Natural killer cell (primary cell): ENCODE data around the gene CCDC181. TPM values are rescaled to one million over a fixed set of nuclear protein-coding genes. Genes with fewer than 3 reads are reported as not detected.

Experiments
- ATAC-seq, 3 donors: fragments of 150-1000 bp in 2 of 3; fragments of 200-7000 bp in 1 of 3; cut with Tn5 transposase; 1 replicate in 1 of 3; 2 replicates in 2 of 3; pipeline ENCODE4 v1.10.0; 2021; ENCODE audit warnings: mild to moderate bottlenecking in 2 of 3, moderate library complexity in 2 of 3
- DNase-seq, 2 donors: peaks; one replicate each; pipeline versions ENCODE4 v3.0.0 to v3.0.0-alpha.2; 2013 to 2021; ENCODE audit warnings: mixed read lengths in 1 of 2
- H3K27ac ChIP-seq: one replicate; pipeline ENCODE4 v1.5.1; 2013; ENCODE audit warnings: mild to moderate bottlenecking, low read length
- H3K27me3 ChIP-seq: one replicate; pipeline ENCODE4 v1.6.1; 2013; ENCODE audit warnings: low read length; ENCODE audit not compliant: control insufficient read depth, insufficient read depth
- H3K36me3 ChIP-seq: one replicate; pipeline ENCODE4 v1.6.1; 2013; ENCODE audit warnings: low read length; ENCODE audit not compliant: control insufficient read depth, insufficient read depth
- H3K4me1 ChIP-seq: one replicate; pipeline ENCODE4 v1.6.1; 2013; ENCODE audit warnings: low read length; ENCODE audit not compliant: control insufficient read depth, insufficient read depth
- H3K4me3 ChIP-seq: one replicate; pipeline ENCODE4 v1.5.1; 2013; ENCODE audit warnings: low read length
- H3K9me3 ChIP-seq: one replicate; pipeline ENCODE4 v1.6.1; 2013; ENCODE audit warnings: low read length; ENCODE audit not compliant: control insufficient read depth, insufficient read depth
- H3K27ac Mint-ChIP-seq, 2 donors: one replicate each; pipeline ENCODE4 v1.8.0; 2022; ENCODE audit warnings: mild to moderate bottlenecking in 2 of 2, mixed read lengths in 2 of 2, moderate library complexity in 1 of 2
- H3K27me3 Mint-ChIP-seq, 2 donors: one replicate each; pipeline ENCODE4 v1.8.0; 2022; ENCODE audit warnings: low read depth in 2 of 2, mixed read lengths in 2 of 2
- H3K36me3 Mint-ChIP-seq: one replicate; pipeline ENCODE4 v1.8.0; 2022; ENCODE audit warnings: mixed read lengths
- H3K4me1 Mint-ChIP-seq, 2 donors: one replicate each; pipeline ENCODE4 v1.8.0; 2022; ENCODE audit warnings: mixed read lengths in 2 of 2
- H3K4me3 Mint-ChIP-seq: one replicate; pipeline ENCODE4 v1.8.0; 2022; ENCODE audit warnings: mild to moderate bottlenecking, moderate library complexity, mixed read lengths
- H3K9me3 Mint-ChIP-seq, 2 donors: one replicate each; pipeline ENCODE4 v1.8.0; 2022; ENCODE audit warnings: mixed read lengths in 2 of 2
- CTCF ChIP-seq: fragments of 200-600 bp; IDR thresholded peaks from one replicate; pipeline ENCODE4 v1.8.0; 2022; ENCODE audit warnings: antibody characterized with exemption
- whole genome bisulfite sequencing: methylation state at CpG from one replicate; pipeline ENCODE4 v1.1.7; 2013; ENCODE audit warnings: missing lambda C conversion rate; ENCODE audit not compliant: insufficient coverage; 5-methylcytosine and 5-hydroxymethylcytosine counted together
- intact Hi-C: fragments of 100-400 bp; cut with micrococcal nuclease; formaldehyde crosslinking; loops from one replicate; pipeline ENCODE4 v1.14.2; 2022
- total RNA-seq, 4 donors: library from RNA; stranded (reverse); fragments of 120-200 nt in 1 of 4; gene quantifications; one replicate each; pipeline versions ENCODE4 v1.2.3 to v1.2.4, GENCODE V29; 2013 to 2022

The CCDC181 gene
- total RNA-seq, 3 donors from 2014 or later (not counting 1 experiment from before 2014, with no cell fraction given) = not detected

- Histone ChIP-seq H3K27me3 (peaks cover 2% of the 10 kb centered on the region), H3K4me1 (peaks cover 8% of the 10 kb centered on the region), H3K9me3 (no peaks in the 10 kb centered on the region), H3K4me3 (no peak overlapping the region), H3K27ac (no peak overlapping the region), H3K36me3 (no peaks in the 10 kb centered on the region)
- Mint-ChIP-seq H3K4me1 (peaks cover 7 to 20% of the 10 kb centered on the region in 2 donors), H3K27me3 (peaks cover 4 to 7% of the 10 kb centered on the region in 2 donors), H3K9me3 (peaks cover 4 to 7% of the 10 kb centered on the region in 2 donors), H3K4me3 (peak overlapping the region; percentile 54), H3K27ac (no peak overlapping the region), H3K36me3 (peaks cover 10% of the 10 kb centered on the region)
- TF ChIP-seq CTCF = no peak
- ATAC-seq (no peak), DNase-seq (no peak)
- 84% methylated on average over 2 of the region's 4 CpGs for WGBS
- intact Hi-C loops = no loop called here
Observed at GRCh38 chr1:169461390-169462000, 34.2 kb upstream of the CCDC181 start.

GRCh38 chr1:169460191-169460833 is 33.0 kb upstream of the CCDC181 start:
- peak overlapping the region; percentile 50 for H3K4me3 ChIP-seq
- Mint-ChIP-seq H3K36me3 (peaks cover 10% of the 10 kb centered on the region), H3K4me1 (peaks cover 11 to 20% of the 10 kb centered on the region in 2 donors), H3K4me3 (peak overlapping the region; percentile 86), H3K27ac (peak overlapping the region in 1 of 2 donors; percentile 58), H3K9me3 (peaks cover 4 to 7% of the 10 kb centered on the region in 2 donors), H3K27me3 (peaks cover 6 to 7% of the 10 kb centered on the region in 2 donors)
- peaks cover 2% of the 10 kb centered on the region for H3K27me3 ChIP-seq
- peak; percentile 18 to 45 for DNase-seq
- H3K27ac ChIP-seq = no peak overlapping the region
- peak; percentile 38 to 75 (median 53) for ATAC-seq
- intact Hi-C loops = no loop called here
- 19% methylated on average over 35 of the region's 35 CpGs for WGBS
- TF ChIP-seq CTCF = no peak
- peaks cover 8% of the 10 kb centered on the region for H3K4me1 ChIP-seq
- no peaks in the 10 kb centered on the region for H3K9me3 ChIP-seq
- H3K36me3 ChIP-seq = no peaks in the 10 kb centered on the region

GRCh38 chr1:169457443-169457842 is 30.2 kb upstream of the CCDC181 start:
- DNase-seq (no peak), ATAC-seq (no peak)
- H3K4me1 ChIP-seq = peaks cover 8% of the 10 kb centered on the region
- Mint-ChIP-seq H3K27me3 (peaks cover 6 to 15% of the 10 kb centered on the region in 2 donors), H3K9me3 (peaks cover 4 to 7% of the 10 kb centered on the region in 2 donors), H3K4me1 (peaks cover 11 to 20% of the 10 kb centered on the region in 2 donors), H3K36me3 (peaks cover 10% of the 10 kb centered on the region), H3K27ac (no peak overlapping the region), H3K4me3 (no peak overlapping the region)
- no peaks in the 10 kb centered on the region for H3K36me3 ChIP-seq
- no peak overlapping the region for H3K27ac ChIP-seq
- no peaks in the 10 kb centered on the region for H3K9me3 ChIP-seq
- intact Hi-C loops = no loop called here
- no CpG with 5 or more reads among the region's 1 CpG for WGBS
- H3K27me3 ChIP-seq = peaks cover 2% of the 10 kb centered on the region
- no peak for TF ChIP-seq CTCF
- no peak overlapping the region for H3K4me3 ChIP-seq
